ENCODE data around the gene CERK. TPM values are rescaled to one million over a fixed set of nuclear protein-coding genes. Genes with fewer than 3 reads are reported as not detected.
A peak's percentile ranks its signal among the peaks of the same experiment; 100 is the strongest.

Gene CERK
- total and polyA plus RNA-seq, 9 of the 15 experiments (the other 6 are each of a cell fraction or from before 2014, with no cell fraction given): 1.1 to 14.9 (median 8.7) TPM

DNA sequence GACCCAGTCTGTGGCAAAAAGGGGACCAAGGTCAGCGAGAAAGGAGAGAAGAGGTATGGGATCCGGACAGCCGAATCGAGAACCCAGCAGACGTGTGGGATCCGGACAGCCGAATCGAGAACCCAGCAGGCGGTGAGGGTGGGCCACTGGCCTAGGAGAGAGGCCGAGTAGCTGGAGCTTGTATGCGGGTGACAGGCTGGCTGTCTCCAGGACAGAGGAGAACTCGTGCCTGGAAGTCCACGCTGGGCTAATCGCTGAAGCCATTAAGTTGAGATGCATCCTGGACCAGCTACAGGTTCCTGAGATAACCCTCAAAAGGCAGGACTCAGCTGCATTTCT, 6.0 kb downstream of the CERK start:
- Histone ChIP-seq H3K9ac (ENCODE audit: insufficient read depth in 1 of 2, low read depth in 2 of 2, low read length in 2 of 2) (0 out of 4 replicates have a peak overlapping the region, but pooled peaks of 1 of the 2 experiments have one; percentile 17), H3K36me3 (ENCODE audit: control insufficient read depth, insufficient read depth, low read length) (peaks cover 2% of the 10 kb centered on the region; the same call in 1 of the 3 replicates), H3K4me1 (replicated peaks in 1 of 2; ENCODE audit: control insufficient read depth in 2 of 2, insufficient read depth in 2 of 2, low read length in 2 of 2) (peaks cover 0 to 28% of the 10 kb centered on the region in 2 experiments; a peak in 4 of 5 replicates), H3K4me3 (no peak overlapping the region), H2AFZ (ENCODE audit: low read depth, low read length) (no peak overlapping the region), H4K20me1 (replicated peaks; ENCODE audit: control insufficient read depth, insufficient read depth, low read length) (no peaks in the 10 kb centered on the region), H3K27me3 (ENCODE audit: control insufficient read depth in 2 of 2, insufficient read depth in 2 of 2, low read length in 2 of 2) (no peaks in the 10 kb centered on the region), H3K4me2 (ENCODE audit: insufficient read depth, low read length) (no peak overlapping the region), H3K79me2 (ENCODE audit: control insufficient read depth, insufficient read depth, low read length) (peaks cover 24% of the 10 kb centered on the region; the same call in 2 of the 3 replicates), H3K9me1 (ENCODE audit: control insufficient read depth, insufficient read depth, low read length) (no peaks in the 10 kb centered on the region), H3K9me3 (replicated peaks; ENCODE audit: control insufficient read depth, insufficient read depth, low read depth, low read length) (no peaks in the 10 kb centered on the region), H3K27ac (ENCODE audit: extremely low read depth, low read depth, low read length) (no peak overlapping the region)
- no peak for DNase-seq (ENCODE audit: extremely low read depth in 1 of 4, low spot score in 3 of 4)
- CTCF ChIA-PET (ENCODE audit: low intra/inter-chr PET ratio): no interaction called here
- POLR2A ChIA-PET: interaction anchor here (0.5 to 0.7 kb wide), 3 partner anchors 48 to 643 kb away, joined by 3 to 4 read pairs (median 4); no protein-coding TSS in a partner anchor
- WGBS (ENCODE audit: insufficient coverage, low coverage, missing lambda C conversion rate): 97% methylated on average over 6 of the region's 14 CpGs
- ATAC-seq: no peak
- FAIRE-seq: no peak
- BruUV-seq (replicated peaks): no TSS peak
- intact Hi-C loops (cut with micrococcal nuclease): no loop called here
- no peak for TF ChIP-seq PYGO2 (tag; IDR thresholded peaks at IDR 0.05)
- no peak for TF ChIP-seq CAMTA2 (CRISPR knock-in tag; conservative IDR thresholded peaks at IDR 0.05)
- no peak for TF ChIP-seq KLF13 (tag; IDR thresholded peaks at IDR 0.05; ENCODE audit: borderline replicate concordance, low read depth)
- TF ChIP-seq MECOM (CRISPR knock-in tag; IDR thresholded peaks at IDR 0.05): no peak
- TF ChIP-seq, protein P1, sequence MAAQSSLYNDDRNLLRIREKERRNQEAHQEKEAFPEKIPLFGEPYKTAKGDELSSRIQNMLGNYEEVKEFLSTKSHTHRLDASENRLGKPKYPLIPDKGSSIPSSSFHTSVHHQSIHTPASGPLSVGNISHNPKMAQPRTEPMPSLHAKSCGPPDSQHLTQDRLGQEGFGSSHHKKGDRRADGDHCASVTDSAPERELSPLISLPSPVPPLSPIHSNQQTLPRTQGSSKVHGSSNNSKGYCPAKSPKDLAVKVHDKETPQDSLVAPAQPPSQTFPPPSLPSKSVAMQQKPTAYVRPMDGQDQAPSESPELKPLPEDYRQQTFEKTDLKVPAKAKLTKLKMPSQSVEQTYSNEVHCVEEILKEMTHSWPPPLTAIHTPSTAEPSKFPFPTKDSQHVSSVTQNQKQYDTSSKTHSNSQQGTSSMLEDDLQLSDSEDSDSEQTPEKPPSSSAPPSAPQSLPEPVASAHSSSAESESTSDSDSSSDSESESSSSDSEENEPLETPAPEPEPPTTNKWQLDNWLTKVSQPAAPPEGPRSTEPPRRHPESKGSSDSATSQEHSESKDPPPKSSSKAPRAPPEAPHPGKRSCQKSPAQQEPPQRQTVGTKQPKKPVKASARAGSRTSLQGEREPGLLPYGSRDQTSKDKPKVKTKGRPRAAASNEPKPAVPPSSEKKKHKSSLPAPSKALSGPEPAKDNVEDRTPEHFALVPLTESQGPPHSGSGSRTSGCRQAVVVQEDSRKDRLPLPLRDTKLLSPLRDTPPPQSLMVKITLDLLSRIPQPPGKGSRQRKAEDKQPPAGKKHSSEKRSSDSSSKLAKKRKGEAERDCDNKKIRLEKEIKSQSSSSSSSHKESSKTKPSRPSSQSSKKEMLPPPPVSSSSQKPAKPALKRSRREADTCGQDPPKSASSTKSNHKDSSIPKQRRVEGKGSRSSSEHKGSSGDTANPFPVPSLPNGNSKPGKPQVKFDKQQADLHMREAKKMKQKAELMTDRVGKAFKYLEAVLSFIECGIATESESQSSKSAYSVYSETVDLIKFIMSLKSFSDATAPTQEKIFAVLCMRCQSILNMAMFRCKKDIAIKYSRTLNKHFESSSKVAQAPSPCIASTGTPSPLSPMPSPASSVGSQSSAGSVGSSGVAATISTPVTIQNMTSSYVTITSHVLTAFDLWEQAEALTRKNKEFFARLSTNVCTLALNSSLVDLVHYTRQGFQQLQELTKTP (IDR thresholded peaks at IDR 0.05; ENCODE audit: low read depth in 1 of 2, partially characterized antibody in 2 of 2): no peak
- TF ChIP-seq SMAD2 (IDR thresholded peaks at IDR 0.05; ENCODE audit: low read depth, low read length): no peak
- TF ChIP-seq MYC (IDR thresholded peaks at IDR 0.05; ENCODE audit: low read depth, low read length): no peak
- no peak for TF ChIP-seq MYC (CRISPR knock-in tag; IDR thresholded peaks at IDR 0.05; ENCODE audit: borderline replicate concordance, low read depth)
- TF ChIP-seq SIX5 (IDR thresholded peaks at IDR 0.05; ENCODE audit: borderline replicate concordance in 1 of 2, insufficient read depth in 1 of 2, low read depth in 1 of 2, low read length in 2 of 2): no peak
- TF ChIP-seq, protein P2, sequence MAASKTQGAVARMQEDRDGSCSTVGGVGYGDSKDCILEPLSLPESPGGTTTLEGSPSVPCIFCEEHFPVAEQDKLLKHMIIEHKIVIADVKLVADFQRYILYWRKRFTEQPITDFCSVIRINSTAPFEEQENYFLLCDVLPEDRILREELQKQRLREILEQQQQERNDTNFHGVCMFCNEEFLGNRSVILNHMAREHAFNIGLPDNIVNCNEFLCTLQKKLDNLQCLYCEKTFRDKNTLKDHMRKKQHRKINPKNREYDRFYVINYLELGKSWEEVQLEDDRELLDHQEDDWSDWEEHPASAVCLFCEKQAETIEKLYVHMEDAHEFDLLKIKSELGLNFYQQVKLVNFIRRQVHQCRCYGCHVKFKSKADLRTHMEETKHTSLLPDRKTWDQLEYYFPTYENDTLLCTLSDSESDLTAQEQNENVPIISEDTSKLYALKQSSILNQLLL (CRISPR knock-in tag; IDR thresholded peaks at IDR 0.05; ENCODE audit: borderline replicate concordance): no peak
- TF ChIP-seq KAT8 (IDR thresholded peaks at IDR 0.05; ENCODE audit: low read depth): no peak
- TF ChIP-seq MXI1 (IDR thresholded peaks at IDR 0.05; ENCODE audit: low read depth, low read length): no peak
- TF ChIP-seq SREBF2 (CRISPR knock-in tag; IDR thresholded peaks at IDR 0.05): no peak
- TF ChIP-seq, protein P3, sequence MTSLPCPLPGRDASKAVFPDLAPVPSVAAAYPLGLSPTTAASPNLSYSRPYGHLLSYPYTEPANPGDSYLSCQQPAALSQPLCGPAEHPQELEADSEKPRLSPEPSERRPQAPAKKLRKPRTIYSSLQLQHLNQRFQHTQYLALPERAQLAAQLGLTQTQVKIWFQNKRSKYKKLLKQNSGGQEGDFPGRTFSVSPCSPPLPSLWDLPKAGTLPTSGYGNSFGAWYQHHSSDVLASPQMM (CRISPR knock-in tag; IDR thresholded peaks at IDR 0.05): no peak
- no peak for TF ChIP-seq TBL1XR1 (IDR thresholded peaks at IDR 0.05; ENCODE audit: low read length in 2 of 2)
- no peak for TF ChIP-seq FOXJ2 (tag; IDR thresholded peaks at IDR 0.05)
- in situ Hi-C loops (cut with MboI): no loop called here
